Left lung (tissue), 10 donors: Measurements from ENCODE around the gene DTL. TPM values are rescaled to one million over a fixed set of nuclear protein-coding genes. Genes with fewer than 3 reads are reported as not detected.

Experiments
- ATAC-seq: fragments of 200-7000 bp; cut with Tn5 transposase; one replicate; pipeline ENCODE4 v1.9.1; 2020; ENCODE audit warnings: moderate library complexity
- DNase-seq, 4 donors: peaks; one replicate each; pipeline ENCODE4 v3.0.0-alpha.2; 2013 to 2020
- H3K27ac ChIP-seq, 2 donors: fragments of 200-600 bp; sonication (generic) in 1 of 2; one replicate each; pipeline versions ENCODE4 v1.5.0 to v1.8.0; 2020 to 2021
- H3K27me3 ChIP-seq, 2 donors: fragments of 200-600 bp; sonication (generic) in 1 of 2; one replicate each; pipeline versions ENCODE4 v1.5.0 to v1.8.0; 2020 to 2021
- H3K36me3 ChIP-seq, 2 donors: fragments of 200-600 bp; sonication (generic) in 1 of 2; one replicate each; pipeline versions ENCODE4 v1.5.0 to v1.8.0; 2020 to 2021
- H3K4me1 ChIP-seq, 2 donors: fragments of 200-600 bp; one replicate each; pipeline ENCODE4 v1.8.0; 2021
- H3K4me3 ChIP-seq, 2 donors: fragments of 200-600 bp; sonication (generic) in 1 of 2; one replicate each; pipeline versions ENCODE4 v1.5.0 to v1.8.0; 2020 to 2021; ENCODE audit warnings: mild to moderate bottlenecking in 1 of 2
- H3K9me3 ChIP-seq, 2 donors: fragments of 200-600 bp; sonication (generic) in 1 of 2; one replicate each; pipeline versions ENCODE4 v1.5.0 to v1.8.0; 2020 to 2021
- intact Hi-C, 2 donors: fragments of 100-400 bp; cut with DNase I; formaldehyde crosslinking; loops; one replicate each; pipeline versions ENCODE4 v1.11.2 to v1.14.2; 2022
- polyA plus RNA-seq, 6 donors: library from polyadenylated mRNA; unstranded; fragments of 120-200 nt; gene quantifications; one replicate each; pipeline ENCODE4 v1.2.1, GENCODE V29; 2013; ENCODE audit not compliant: insufficient read length in 6 of 6
- total RNA-seq, 2 donors: library from RNA; stranded (reverse); fragmentation: NEBNext Ultra II Directional; extraction: Animal tissue kit (Norgen Biotek cat#: 25700); gene quantifications; one replicate each; pipeline ENCODE4 v1.2.1, GENCODE V29; 2021
- TF ChIP-seq, protein P1 (sequence below), 2 donors: fragments of 200-600 bp; sonication (generic) in 1 of 2; IDR thresholded peaks; one replicate each; pipeline versions ENCODE4 v1.5.0 to v1.8.0; 2021; ENCODE audit warnings: antibody characterized with exemption in 2 of 2
- donor health status: DM: no; HTN: yes; CAD: no.
- donor health status: DM: no; HTN: no; CAD: no.

DTL gene
- total and polyA plus RNA-seq, 8 donors, result 8.7 to 38.3 (median 28.2) TPM

GRCh38 chr1:212141404-212141803 is 105.9 kb downstream of the DTL start:
- Histone ChIP-seq H3K27me3 (no peaks in the 10 kb centered on the region), H3K4me3 (no peak overlapping the region), H3K9me3 (no peaks in the 10 kb centered on the region), H3K36me3 (no peaks in the 10 kb centered on the region), H3K4me1 (no peaks in the 10 kb centered on the region), H3K27ac (no peak overlapping the region)
- DNase-seq (no peak), ATAC-seq (no peak)
- TF ChIP-seq, protein P1, sequence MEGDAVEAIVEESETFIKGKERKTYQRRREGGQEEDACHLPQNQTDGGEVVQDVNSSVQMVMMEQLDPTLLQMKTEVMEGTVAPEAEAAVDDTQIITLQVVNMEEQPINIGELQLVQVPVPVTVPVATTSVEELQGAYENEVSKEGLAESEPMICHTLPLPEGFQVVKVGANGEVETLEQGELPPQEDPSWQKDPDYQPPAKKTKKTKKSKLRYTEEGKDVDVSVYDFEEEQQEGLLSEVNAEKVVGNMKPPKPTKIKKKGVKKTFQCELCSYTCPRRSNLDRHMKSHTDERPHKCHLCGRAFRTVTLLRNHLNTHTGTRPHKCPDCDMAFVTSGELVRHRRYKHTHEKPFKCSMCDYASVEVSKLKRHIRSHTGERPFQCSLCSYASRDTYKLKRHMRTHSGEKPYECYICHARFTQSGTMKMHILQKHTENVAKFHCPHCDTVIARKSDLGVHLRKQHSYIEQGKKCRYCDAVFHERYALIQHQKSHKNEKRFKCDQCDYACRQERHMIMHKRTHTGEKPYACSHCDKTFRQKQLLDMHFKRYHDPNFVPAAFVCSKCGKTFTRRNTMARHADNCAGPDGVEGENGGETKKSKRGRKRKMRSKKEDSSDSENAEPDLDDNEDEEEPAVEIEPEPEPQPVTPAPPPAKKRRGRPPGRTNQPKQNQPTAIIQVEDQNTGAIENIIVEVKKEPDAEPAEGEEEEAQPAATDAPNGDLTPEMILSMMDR (IDR thresholded peaks at IDR 0.05), result no peak
- intact Hi-C loops, result no loop called here

DNA sequence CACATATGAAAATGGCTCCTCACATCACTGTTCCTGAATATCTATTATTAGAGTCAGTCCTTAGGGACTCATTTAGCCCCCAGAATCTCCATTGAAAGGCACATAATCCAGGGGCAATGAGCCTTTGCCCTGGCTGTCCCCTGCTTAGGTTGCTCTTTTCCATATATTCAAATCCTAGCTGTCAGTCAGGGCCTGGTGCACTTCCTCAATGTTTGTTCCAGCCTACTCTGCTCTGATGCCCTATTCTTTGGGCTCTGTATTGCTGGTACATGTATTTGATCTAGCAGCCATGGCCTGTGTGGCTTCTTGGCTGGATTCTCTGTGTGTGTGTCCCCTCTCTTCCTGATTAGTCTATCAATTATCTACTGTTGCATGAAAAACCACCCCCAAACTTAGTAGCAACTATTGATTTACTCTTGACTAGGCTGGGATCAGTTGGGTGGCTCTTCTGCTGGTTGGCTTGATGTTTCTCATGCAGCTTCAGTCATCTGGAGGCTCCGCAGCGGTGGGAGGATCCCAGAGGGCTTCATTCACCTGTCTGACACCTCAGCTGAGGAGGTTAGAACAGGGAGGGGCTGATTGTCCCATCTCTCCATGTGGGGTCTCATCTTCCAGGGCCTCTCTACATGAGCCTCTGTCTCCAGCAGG is 107.5 kb downstream of the DTL start:
- Histone ChIP-seq H3K4me1 (no peaks in the 10 kb centered on the region), H3K4me3 (no peak overlapping the region), H3K9me3 (no peaks in the 10 kb centered on the region), H3K36me3 (no peaks in the 10 kb centered on the region), H3K27me3 (no peaks in the 10 kb centered on the region), H3K27ac (no peak overlapping the region)
- intact Hi-C loops, result no loop called here
- DNase-seq, result no peak
- TF ChIP-seq, protein P1 (IDR thresholded peaks at IDR 0.05), result no peak
- no peak for ATAC-seq

GRCh38 chr1:212147581-212148033 is 112.1 kb downstream of the DTL start:
- no peaks in the 10 kb centered on the region for H3K27me3 ChIP-seq
- H3K4me3 ChIP-seq, result no peak overlapping the region
- no peaks in the 10 kb centered on the region for H3K9me3 ChIP-seq
- peak overlapping the region; percentile 33 to 41 for H3K27ac ChIP-seq
- intact Hi-C loops, result no loop called here
- TF ChIP-seq, protein P1 (IDR thresholded peaks at IDR 0.05), result no peak
- H3K4me1 ChIP-seq, result peaks cover 0 to 6% of the 10 kb centered on the region in 2 donors
- peak; percentile 96 for ATAC-seq
- H3K36me3 ChIP-seq, result no peaks in the 10 kb centered on the region
- peak in 3 of 4 donors; percentile 31 to 81 (median 81) for DNase-seq

GRCh38 chr1:212149566-212149965 is 114.0 kb downstream of the DTL start:
- Histone ChIP-seq H3K27ac (no peak overlapping the region), H3K27me3 (no peaks in the 10 kb centered on the region), H3K4me1 (peaks cover 0 to 6% of the 10 kb centered on the region in 2 donors), H3K9me3 (no peaks in the 10 kb centered on the region), H3K4me3 (no peak overlapping the region), H3K36me3 (no peaks in the 10 kb centered on the region)
- intact Hi-C loops, result no loop called here
- ATAC-seq, result no peak
- TF ChIP-seq, protein P1 (IDR thresholded peaks at IDR 0.05), result no peak
- DNase-seq, result no peak

- peaks cover 0 to 6% of the 10 kb centered on the region in 2 donors for H3K4me1 ChIP-seq
- H3K9me3 ChIP-seq, result no peaks in the 10 kb centered on the region
- no peaks in the 10 kb centered on the region for H3K27me3 ChIP-seq
- H3K4me3 ChIP-seq, result no peak overlapping the region
- ATAC-seq (no peak), DNase-seq (no peak)
- TF ChIP-seq, protein P1 (IDR thresholded peaks at IDR 0.05), result no peak
- intact Hi-C loops, result no loop called here
- no peaks in the 10 kb centered on the region for H3K36me3 ChIP-seq
- H3K27ac ChIP-seq, result no peak overlapping the region
Measured at GRCh38 chr1:212152308-212152693, 116.8 kb downstream of the DTL start.
